GM19395 (cell line): Measurements from ENCODE around the gene LYL1.

ENCODE experiments used
- ATAC-seq: cut with Tn5 transposase; IDR thresholded peaks from one replicate; pipeline ENCODE4 v1.9.1; 2021; ENCODE audit warnings: mild to moderate bottlenecking, moderate library complexity; ENCODE audit not compliant: unreplicated experiment

Gene LYL1

GRCh38 chr19:13077240-13077639, 25.4 kb downstream of the LYL1 start:
- ATAC-seq, result no peak

- no peak for ATAC-seq
These were observed 25.9 kb downstream of the LYL1 start for GRCh38 chr19:13076787-13077186.

DNA sequence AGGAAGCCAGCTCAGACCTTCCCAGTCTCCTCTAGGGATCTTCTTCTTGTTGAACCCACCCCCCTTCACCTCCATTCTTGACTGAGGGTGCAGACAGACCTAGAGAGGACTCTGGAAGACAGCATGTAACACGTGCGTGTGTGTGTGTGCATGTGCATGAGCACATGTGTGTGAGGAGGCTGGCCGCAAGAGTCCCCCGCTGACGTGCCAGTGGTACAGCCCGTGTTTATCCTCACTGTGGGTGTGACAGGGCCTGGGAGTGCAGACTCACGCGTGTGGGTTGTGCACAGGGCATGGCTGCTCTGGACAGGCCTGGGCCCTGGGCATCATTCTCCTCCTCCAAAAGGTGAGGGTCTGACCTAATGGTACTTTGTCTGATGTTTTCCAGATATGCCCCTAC, 26.3 kb downstream of the LYL1 start:
- ATAC-seq, result no peak

- ATAC-seq, result no peak
These were observed 28.3 kb downstream of the LYL1 start for GRCh38 chr19:13074378-13074777.

DNA sequence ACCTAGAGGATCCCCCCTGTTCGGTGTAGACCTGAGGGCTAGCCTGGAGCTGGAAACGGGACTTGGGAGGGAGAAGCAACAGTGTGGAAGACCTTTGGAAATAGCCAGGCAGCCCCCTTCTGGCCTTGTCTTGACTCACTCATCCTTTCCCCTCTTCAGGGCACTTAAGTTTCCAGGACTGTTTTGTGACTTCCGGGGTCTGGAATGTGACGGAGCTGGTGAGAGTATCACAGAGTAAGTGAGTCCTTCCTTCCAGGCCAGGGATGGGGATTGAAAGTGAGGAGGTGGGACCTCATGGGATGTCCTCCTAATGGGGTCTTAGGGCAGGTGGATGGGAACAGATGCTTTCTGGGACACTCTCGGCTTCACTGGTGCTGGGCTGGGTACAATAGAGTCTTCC, 29.4 kb downstream of the LYL1 start:
- ATAC-seq, result no peak

GRCh38 chr19:13072188-13072908, 30.3 kb downstream of the LYL1 start:
- ATAC-seq, result no peak

GRCh38 chr19:13071444-13072187, 31.0 kb downstream of the LYL1 start:
- no peak for ATAC-seq

- ATAC-seq, result no peak
These were observed 32.1 kb downstream of the LYL1 start for GRCh38 chr19:13070425-13071140.

GRCh38 chr19:13069415-13070359, 33.0 kb downstream of the LYL1 start:
- no peak for ATAC-seq

- no peak for ATAC-seq
These were observed 34.4 kb downstream of the LYL1 start for GRCh38 chr19:13068085-13068846.

GRCh38 chr19:13066933-13067807, 35.5 kb downstream of the LYL1 start:
- ATAC-seq, result no peak

- ATAC-seq, result no peak
These were observed 36.4 kb downstream of the LYL1 start for GRCh38 chr19:13066226-13066625.

DNA sequence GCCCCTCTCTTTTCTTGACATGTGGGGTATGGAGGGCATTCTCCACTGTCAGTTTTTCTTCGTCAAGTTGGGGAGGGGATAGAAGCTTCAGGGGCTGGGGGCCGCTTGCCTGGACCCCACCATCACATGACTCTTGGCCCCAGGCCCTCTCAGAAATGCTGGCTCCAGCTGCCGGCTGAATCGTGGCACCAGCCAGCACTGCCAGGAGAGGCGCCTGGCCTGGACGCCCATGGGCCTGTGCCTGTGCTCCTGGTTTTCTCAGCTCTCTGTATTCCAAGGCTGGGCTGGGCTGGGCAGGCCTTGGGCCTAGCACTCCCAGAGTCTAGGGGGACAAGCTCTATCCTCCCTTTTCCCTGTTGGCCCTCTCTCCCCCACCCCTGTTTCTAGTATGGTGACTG, 38.6 kb downstream of the LYL1 start:
- no peak for ATAC-seq

- no peak for ATAC-seq
These were observed 39.1 kb downstream of the LYL1 start for GRCh38 chr19:13063461-13064091.

DNA sequence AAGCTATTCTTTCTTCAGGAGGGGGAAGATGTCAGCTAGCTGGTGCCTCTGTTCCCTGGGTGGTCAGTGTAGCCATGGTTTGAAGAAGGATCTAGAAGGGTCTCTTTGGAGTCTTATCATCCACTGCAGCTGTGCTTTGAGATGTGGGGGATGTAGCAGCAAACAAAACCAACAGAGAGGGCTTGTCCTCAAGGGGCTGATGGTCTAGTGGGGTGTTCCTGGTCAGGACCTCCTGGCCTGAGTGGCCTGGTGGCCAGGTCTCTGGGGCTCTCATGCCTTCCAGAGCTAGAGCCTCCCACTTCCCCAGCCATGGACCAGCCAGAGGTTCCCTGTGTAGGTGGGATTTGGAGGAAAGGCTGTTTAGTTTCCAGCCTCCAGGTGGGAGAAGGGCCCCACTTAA, 40.3 kb downstream of the LYL1 start:
- ATAC-seq, result no peak

- no peak for ATAC-seq
These were observed 41.4 kb downstream of the LYL1 start for GRCh38 chr19:13060964-13061927.

GRCh38 chr19:13060233-13060963, 42.3 kb downstream of the LYL1 start:
- no peak for ATAC-seq
